DMS153 treated with DMSO at 0.1 percent for 48 hours (cell line): Measurements from ENCODE around the gene PREX1.

Experiments used
- DNase-seq: peaks from one replicate; lab custom pipeline; 2025; ENCODE audit not compliant: unreplicated experiment; lab: John Stamatoyannopoulos, UW

PREX1 gene

DNA sequence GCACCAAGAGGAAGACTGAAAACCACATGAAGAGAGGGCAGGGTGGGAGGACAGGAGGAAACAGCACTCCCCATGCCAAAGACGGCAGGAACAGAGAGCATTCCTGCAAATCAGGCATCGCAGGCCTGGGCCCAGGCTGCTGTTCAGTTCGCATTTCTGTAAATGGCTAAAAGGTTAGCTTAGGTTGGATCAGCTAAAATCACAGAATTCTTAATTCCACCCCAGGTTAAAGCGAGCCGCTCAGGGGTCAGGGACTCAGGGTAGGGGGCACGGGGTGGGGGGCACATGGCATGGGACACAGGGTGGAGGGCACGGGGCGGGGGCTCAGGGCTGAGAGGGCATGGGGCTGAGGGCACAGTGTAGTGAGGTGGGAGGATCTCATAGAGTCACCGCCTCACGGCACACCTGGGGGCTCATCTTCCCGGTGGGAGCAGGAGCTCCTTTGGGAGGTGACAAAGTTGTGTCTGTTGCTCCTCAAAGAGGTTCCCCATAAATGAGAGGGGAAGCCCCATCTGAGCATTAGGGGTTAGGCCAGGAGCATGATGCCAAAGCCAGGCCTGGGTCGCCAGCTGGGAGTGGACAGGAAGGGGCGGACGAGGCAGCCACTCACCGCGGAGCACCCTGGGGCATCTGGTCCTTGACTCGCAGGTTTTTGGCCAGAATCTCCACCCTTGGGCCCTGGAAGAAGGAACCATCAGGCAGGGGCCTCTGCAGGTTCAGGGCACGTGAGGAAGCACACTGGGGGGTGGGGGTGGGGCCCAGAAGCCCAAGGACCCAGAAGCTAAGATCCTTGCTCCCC, 200.7 kb downstream of the PREX1 start:
- DNase-seq: no peak

DNA sequence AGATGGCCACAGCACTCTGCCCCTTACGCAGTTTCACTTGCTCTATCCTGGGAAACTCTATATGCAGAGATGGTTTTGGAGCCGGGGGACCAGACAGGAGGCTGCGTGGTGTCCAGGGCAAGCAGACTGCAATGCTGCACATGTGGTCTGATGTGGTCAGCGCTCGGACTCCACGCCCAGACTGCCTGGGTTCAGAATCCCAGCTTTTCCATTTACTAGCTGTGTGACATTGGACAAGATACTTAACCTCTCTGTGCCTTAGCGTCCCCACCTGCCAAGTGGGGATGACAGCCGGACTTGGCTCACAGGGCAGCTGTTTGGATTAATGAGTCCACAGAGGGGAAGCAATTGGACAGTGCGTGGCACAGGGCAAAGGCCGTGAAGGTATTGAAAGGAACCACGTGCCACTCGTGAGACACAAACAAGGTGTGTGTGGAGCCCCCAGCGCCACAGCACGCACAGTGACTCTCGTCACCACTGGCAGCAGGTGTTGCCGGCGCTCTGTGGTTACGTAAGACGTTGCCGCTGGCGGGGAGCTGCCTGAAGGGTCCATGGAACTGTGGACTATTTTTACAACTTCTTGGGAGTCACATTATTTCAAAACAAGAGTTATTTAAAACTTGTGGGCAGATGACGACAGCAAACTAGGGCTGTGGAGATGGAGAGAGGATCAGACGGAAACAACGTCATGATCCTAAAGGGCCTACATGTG, 201.4 kb downstream of the PREX1 start:
- no peak for DNase-seq

DNA sequence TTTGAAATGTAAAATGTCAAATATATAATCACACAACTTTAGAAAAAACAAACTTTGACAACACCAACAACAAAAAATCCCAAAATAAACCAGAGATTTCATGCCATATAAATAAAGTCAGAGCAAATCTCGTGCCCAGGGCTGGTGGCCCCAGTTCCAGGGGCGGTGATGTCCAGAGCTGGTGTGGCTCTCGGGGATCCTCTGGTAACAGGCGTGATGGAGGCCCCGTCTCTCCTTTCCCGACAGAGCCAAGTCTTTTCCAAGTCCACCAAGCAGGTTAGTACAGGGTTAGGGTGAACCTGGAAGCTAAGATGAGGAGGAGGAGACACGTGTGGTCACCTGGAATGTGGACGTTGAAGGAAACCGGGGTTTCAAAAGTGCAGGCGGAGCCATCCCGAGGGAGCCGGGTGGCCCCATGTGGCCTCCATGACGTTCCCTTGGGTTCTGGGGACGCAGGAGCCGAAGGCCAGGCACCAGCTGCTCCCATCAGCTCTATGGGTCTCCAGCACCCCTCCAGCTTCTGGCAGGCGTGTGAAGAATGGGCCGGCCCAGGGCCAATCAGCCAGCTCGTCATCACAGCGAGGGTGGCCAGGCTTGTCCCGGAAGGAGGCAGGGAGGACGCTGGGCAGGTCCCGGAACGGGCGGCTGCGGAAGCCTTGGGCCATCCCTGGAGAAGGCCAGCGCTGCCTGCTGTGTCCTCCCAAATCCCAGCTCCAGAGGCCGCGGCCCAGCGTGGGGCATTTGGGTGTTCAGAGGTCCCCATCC, 202.5 kb downstream of the PREX1 start:
- DNase-seq: no peak

DNA sequence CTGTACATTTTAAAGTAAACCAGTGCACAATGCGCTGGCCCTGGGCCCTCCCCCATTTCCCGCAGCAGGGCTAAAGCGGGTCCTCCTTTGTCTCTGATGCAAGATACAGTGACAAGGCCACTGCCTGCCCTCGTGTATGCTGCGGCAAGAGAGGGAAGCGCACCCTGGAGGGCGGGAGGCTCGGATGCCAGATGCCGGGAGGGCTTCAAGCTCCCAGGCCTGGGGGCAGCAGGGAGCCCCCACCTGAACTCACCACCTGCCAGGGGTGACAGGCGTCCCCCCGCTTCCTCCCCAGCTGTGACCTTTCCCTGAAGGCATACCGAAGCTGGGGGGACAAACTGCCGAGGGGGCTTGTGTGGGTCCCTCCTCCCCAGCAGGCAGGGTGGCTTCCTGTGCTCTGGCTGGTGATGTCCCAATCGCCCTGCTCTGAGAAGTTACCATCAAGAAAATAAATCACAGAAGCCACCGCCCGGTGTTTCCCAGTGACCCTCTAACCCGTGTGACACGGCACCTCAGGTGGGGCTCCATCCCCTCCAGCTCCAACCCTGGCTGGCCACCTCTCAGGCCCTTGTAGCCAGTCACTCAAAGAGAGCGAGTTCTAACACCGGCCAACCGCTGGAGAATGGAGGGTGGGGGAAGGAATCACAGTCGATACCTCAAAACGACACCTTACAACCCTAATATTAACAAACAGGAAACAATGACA, 203.3 kb downstream of the PREX1 start:
- DNase-seq: no peak

DNA sequence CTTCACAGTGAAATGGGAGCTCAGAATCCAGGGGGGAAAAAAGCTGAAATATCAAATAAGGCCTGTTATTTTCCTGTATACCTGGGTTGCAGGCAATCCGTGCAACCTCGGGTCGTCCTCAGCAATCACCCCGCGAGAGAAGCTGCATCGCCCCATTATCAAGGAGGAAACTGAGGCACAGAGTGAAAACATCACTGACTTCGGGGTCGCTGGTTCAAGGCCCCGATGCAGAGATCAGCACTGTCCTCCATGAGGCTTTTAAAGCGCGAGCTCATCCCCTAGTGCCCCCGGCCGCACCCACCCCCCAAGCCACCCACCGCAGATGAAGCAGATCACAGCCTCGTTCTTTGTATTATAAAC, 203.9 kb downstream of the PREX1 start:
- DNase-seq: no peak

DNA sequence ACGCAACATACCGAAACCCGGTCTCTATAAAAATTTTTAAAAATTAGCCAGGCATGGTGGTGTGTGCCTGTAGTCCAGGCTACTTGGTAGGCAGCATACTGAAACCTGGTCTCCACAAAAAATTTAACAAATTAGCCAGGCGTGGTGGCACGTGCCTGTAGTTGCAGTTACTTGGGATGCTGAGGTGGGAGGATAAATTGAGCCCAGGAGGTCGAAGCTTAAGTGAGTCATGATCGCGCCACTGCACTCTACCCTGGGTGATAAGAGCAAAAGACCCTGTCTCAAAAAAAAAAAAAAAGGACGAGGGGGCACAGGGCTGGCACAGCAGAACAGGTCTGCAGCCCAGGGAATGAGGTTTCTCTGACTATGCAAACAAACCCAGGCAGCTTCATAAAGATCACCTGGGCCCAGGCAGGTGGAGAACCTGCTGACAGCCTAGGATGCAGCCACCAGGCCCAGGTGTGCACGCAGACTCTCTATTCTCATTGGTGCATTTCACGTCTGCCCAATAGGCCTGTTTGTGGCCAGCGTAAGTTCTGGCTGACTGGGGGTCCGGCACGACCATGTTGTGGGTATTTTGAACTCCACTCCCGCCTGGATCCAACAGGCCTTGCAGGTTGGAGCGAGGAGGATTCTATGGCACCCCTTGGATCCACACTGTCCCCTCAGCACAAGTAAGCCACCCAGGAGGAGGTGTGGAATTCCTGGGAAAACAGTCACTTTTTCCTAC, 204.5 kb downstream of the PREX1 start:
- no peak for DNase-seq

DNA sequence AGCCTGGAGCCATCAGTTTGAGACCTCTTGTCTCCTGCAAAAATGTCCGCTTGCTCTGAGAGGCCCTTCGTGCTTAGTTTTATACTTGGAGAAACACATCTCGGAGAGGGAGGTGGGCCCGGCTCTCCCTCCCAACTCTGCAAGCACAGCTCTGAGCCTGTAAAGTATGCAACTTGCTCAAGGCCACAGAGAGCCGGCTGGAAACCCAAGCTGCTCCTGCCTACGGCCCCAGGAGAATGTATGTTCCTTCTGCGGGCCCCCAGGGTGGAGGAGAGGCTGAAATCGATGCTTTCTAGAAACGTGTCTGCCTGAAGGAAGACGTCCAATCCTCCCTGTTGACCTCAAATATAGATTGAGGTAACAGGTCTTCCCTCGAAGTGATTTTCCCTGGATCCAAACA, 205.4 kb downstream of the PREX1 start:
- DNase-seq: no peak

DNA sequence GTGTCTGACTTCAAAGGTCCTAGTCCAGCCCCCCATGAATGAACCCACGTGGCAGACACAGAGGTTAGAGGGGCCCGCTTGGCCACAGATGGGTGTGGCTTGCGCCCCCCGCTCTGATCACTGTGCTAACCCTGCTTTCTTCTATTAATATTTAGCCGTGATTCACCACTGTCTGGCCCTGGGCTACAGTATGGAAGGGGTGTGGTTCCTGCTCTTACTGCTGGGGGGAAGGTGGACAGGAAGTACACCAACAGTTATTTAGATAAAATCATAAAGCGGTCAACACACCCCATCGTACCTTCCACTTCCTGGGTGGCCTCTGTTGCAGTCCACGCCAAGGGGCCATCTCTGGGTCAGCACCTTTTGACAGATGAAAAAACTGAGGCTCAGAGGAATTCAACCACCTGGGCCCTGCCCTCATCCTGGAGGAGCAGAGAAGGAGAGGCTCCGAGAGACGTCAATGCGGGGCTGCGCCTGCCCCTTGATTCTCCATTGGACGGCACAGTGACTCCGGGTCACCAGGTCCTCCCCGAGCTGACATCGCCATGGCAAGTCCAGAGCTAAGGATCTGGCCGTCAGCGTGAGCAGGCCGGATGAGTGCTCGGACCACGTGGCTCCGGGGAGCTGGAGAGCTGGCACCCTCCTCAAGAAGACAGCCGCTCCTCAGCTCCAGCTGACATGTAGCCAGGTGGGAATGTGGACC, 206.3 kb downstream of the PREX1 start:
- DNase-seq: no peak

DNA sequence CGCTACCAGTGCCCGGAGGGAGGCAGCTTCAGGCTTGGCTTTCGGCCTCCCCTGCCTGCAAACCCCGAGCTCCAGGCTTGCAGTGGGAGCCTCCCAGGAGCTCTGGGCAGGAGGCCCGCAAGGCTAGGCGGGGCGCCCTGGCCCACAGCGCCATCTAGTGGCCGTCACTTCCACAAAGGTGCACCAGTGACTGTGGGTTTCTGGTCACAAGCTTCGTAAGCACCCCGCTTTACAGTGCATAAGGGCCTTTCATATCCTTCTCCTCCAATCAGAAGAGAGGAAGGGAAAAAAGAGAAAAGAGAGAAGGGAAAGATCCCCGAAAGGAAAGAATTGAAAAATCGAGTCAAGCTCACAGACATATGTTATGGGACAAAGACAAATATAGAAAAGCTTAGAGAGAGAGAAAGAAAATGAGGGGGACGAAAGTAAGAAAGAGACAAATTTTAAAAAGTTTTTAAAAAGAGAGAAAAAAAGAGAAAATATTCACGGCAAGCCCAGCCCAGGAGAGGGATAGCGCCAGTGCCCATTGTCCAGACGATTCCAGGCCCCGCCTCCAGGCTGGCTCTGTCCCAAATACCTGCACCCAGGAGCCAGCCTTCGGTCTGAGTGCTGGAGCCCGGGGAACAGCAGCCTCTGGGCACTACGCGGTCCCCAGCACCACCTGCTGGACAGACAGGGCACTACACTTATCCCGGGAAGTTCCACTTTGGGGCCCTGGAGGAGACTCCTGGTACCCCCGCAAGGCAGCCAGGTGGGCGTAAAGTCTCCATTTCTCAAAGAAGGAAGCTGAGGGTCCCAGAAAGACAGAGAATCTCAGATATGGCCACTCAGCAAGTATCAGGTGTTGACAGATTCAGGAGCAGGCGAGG, 207.1 kb downstream of the PREX1 start:
- peak; percentile 67 for DNase-seq

DNA sequence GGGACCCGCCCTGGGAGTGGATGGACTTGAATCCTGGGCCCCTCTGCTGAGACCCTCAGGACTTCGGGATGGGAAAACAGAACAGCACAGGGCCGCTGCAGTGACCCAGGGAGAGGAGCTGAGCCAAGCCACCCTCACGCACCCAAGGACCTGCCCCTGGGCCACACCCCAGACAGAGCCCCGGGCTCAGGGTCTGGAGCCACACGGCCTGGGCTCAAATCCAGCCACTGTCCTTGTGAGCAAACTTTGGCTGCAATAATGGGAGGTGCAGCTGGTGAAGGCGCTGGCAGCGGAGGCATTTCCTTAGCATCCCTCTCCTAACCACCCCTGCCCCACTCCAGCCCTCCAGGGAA, 207.7 kb downstream of the PREX1 start:
- DNase-seq: no peak

DNA sequence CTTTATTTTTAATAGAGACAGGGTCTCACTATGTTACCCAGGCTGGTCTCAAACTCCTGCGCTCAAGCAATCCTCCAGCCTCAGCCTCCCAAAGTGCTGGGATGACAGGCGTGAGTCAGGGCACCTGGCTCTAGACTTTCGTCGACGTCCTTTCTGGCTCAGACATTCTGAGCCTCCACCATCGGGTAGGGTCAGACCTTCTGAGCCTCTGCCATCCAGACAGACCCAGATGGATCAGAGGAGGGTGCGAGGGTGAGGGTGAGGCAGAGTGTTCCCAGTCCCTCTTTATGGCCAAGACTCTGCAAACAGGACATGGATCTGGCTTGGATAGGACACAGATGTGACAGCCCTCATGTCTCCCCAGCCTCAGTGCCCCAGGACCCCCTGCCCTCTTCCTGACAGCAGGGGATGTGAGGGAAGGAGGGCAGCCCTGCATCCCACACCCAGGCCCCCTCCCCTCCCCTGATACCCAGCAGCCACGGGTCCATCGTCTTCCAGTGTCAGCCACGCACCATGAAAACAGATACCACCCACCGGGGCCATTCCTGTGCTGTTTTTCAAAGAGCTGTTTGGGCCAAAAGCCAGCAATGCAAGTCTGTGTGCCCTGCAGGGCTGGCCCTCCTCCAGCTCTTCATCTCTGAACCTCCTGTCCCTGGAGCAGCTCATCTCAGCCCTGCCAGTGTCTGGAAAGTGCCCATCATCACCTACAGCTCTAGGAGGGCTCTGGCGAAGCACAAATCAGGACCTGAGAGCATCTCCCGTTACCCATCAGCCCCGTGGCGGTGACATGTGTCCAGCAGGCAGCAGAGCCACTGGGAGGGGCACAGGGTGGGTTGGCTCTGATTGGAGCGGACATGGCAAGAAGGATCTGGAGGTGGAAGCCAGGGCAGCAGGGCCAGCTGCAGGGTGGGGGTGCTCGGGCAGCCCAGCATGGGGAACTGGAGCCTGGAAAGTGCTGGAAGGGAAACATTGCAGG, 208.4 kb downstream of the PREX1 start:
- no peak for DNase-seq

DNA sequence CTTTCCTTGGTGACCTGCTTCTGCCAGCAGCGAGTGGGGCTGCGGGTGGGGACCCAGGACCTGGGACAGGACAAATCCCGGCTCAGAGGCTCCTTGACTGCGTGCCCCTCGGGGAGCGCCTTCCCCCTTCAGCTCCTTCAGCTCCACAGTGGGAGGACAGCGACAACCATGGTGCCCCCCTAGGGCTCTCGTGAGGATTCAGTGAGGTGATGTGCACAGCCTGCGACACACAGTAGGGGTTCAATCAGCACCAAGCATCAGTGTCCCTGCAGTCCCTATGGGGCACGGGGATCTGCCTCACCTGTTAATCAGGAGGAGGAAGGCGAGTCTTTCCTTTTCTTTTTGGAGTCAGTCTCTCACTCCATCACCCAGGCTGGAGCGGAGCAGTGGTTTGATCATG, 209.2 kb downstream of the PREX1 start:
- no peak for DNase-seq

DNA sequence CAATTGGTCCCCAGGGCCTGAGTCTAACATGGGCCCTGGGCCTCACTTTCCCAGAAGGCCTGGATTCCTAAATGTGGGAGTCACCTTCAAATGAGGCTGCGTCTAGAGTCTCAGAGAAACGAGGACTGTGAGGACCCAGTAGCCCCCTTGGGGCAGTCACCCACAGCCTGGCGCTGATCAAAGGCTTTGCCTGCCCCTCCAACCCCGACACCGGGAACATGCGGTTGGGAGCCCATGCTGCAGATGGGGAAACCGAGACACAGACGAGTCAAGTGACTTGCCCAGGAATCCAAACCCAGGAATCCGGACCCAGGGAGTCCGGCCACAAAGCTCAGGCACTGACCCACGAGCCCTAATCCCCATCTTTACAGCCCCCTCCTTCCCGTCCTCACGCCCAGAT, 209.7 kb downstream of the PREX1 start:
- DNase-seq: no peak

DNA sequence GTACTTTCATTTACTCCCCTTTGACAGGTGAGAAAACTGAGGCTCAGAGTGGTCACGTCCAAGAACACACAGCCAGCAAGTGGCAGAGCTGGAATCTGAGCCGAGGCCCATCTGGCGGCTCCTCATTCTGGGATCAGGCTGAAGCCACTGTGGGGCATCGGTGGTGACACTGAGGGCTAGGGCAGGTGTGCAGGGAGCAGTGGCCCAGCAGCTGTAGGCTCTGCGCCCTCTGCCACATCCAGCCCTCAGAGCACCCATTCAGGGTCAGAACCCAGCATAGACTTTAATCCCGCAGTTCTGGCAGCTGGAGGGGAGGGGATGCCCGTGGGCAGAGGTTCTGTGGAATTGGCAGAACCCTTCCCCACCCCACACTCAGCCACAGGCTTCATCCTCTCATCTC, 210.3 kb downstream of the PREX1 start:
- no peak for DNase-seq

DNA sequence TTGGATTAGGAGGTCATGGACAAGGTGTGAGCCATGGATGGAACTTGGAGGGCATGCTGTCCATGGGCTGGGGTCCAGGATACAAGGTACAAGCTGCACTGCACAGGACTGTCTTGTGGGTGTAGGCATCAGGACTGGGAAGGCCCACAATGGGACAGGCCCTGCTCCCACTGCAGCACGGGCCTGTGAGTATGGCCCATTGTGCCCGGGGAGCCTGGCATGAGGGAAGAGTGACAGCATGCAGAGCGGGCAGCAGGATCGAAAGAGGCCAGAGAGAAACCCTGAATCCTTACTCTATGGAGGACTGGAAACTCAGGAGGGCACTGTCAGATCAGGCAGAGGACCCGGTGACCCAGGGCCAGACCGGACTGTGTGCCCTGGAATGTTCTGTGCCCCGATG, 211.3 kb downstream of the PREX1 start:
- DNase-seq: no peak

DNA sequence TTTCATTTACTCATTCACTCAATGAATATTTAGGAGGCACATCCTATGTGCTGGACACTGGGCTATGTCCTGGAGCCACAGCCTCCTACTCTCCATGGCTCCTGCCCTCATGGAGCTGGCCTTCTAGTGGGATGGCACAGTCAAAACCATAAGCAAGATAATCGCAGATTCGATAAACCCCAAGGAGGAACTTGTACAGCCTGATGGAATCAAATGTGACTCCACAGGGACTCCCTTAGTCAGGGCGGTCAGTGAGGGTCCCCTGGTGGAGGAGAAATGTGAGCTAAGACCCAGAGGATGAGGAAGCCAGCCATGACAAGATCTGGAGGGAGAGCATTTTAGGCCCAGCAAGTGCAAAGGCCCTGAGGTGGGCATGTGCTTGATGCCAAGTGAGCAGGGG, 211.9 kb downstream of the PREX1 start:
- DNase-seq: no peak

DNA sequence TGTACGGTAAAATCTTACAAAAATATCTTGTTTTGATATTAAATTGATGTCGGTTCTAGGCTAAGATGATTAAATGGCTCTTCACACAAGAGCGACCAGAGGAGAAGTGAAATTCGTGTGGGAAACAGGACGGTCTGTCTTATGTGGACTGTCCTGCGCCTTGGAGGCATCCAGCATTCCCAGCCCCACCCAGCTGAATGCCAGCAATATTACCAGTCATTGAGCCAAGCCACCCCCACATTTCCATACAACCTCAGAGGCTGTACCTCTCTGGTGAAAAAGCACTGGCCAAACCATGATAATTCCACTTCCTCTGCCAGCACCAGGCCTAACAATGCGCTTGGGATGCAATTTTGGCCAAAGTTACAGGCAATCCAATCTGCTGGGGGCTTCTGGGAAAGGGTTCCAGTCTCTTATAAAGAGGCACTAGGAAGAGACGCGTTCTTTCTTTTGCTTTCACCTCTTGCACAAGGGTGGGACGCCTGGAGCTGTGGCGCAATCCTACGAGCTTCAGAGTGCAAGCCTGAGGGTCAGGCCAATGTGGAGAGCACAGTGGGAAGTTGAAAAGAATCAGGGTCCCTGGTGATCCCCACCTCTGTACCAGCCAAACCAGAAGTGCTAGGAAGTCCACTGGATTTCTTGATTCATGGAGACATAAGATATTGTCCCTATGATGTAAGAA, 213.1 kb downstream of the PREX1 start:
- DNase-seq: no peak

DNA sequence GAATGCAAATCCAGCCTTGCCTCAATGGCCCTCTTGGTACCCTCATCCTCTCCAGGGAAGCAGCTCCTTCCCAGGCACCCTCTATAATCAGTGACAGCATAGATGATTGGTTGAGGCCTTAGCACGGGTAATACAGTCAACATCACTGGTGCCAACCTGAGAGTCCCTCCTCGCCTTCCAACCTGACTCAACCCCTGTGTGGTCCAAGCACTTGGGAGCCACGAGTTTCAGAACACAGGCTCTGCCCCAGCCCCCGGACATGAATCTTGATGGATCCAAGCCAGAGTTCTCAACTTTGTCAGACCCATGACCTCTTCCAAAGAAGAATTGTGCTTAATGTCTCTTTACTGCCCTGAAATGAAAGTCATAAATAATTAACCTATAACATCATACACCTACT, 213.9 kb downstream of the PREX1 start:
- no peak for DNase-seq
